ENCODE measurements around the gene EFCAB8.
A peak's percentile ranks its signal among the peaks of the same experiment; 100 is the strongest.
"Not testable (repeated sequence)": the region's sequence is repeated elsewhere in the genome, so short reads cannot be mapped to it uniquely, and the experiment has no call there.

The EFCAB8 gene

GRCh38 chr20:32960849-32961731 lies 102.4 kb downstream of the EFCAB8 start:
- no peak for DNase-seq

GRCh38 chr20:32962053-32962452 lies 103.3 kb downstream of the EFCAB8 start:
- DNase-seq = no peak

- DNase-seq = not testable (repeated sequence)
Observed at GRCh38 chr20:32962646-32963045, 103.9 kb downstream of the EFCAB8 start.

- DNase-seq = no peak
Observed at GRCh38 chr20:32963176-32963575, 104.5 kb downstream of the EFCAB8 start.

GRCh38 chr20:32964575-32964974 lies 105.9 kb downstream of the EFCAB8 start:
- DNase-seq = no peak

- DNase-seq = no peak
Observed at GRCh38 chr20:32965115-32965514, 106.4 kb downstream of the EFCAB8 start.

- DNase-seq = peak in 1 of 2 experiments; percentile 52
Observed at GRCh38 chr20:32965581-32966373, 107.1 kb downstream of the EFCAB8 start.

GRCh38 chr20:32966382-32966781 lies 107.7 kb downstream of the EFCAB8 start:
- DNase-seq = no peak

GRCh38 chr20:32966881-32967781 lies 108.4 kb downstream of the EFCAB8 start:
- DNase-seq = peak in 1 of 2 experiments; percentile 37

- peak in 1 of 2 experiments; percentile 61 for DNase-seq
Observed at GRCh38 chr20:32967961-32968457, 109.3 kb downstream of the EFCAB8 start.

- peak in 1 of 2 experiments; percentile 64 for DNase-seq
Observed at GRCh38 chr20:32968478-32969241, 109.9 kb downstream of the EFCAB8 start.

- DNase-seq = no peak
Observed at GRCh38 chr20:32969356-32970114, 110.8 kb downstream of the EFCAB8 start.

- no peak for DNase-seq
Observed at GRCh38 chr20:32970115-32970972, 111.6 kb downstream of the EFCAB8 start.

GRCh38 chr20:32970973-32971300 lies 112.2 kb downstream of the EFCAB8 start:
- no peak for DNase-seq

- no peak for DNase-seq
Observed at GRCh38 chr20:32971703-32972161, 113.0 kb downstream of the EFCAB8 start.

- DNase-seq = peak; percentile 65 to 87
Observed at GRCh38 chr20:32972181-32973076, 113.7 kb downstream of the EFCAB8 start.

GRCh38 chr20:32973077-32973717 lies 114.5 kb downstream of the EFCAB8 start:
- no peak for DNase-seq

Measured in stimulated activated CD4-positive, alpha-beta T cell treated with anti-CD3 and anti-CD28 coated beads, Interleukin-4, amount 100 ng/mL, for 4 hours (primary cell).